ENCODE results near the gene KIAA0753. TPM values are rescaled to one million over a fixed set of nuclear protein-coding genes. Genes with fewer than 3 reads are reported as not detected.
"Not testable (repeated sequence)": the region's sequence is repeated elsewhere in the genome, so short reads cannot be mapped to it uniquely, and the experiment has no call there.

KIAA0753 gene
- total and polyA plus RNA-seq, 2 of the 8 experiments (the other 6 are each of a cell fraction or from before 2014, with no cell fraction given) = 5.0 to 27.1 TPM

DNA sequence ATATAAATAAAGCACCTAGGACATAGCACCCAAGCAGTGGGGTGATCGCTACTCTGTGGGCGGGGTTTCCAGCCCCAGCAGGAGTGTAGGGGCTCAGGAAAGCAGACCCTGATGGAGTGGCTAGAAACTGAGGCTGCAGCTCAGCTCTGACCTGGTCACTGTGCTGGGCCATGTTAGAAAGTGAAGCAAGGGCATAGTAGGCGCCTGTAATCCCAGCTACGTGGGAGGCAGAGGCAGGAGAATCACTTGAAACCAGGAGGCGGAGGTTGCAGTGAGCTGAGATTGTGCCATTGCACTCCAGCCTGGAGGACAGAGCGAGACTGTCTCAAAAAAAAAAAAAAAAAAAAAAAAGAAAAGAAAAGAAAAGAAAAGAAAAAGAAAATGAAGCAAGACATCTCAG, 67.0 kb downstream of the KIAA0753 start:
- H4K5ac ChIP-seq (ENCODE audit: insufficient read length, low read depth, low read length); POLR2A ChIA-PET (ENCODE audit: partially characterized antibody); H4K91ac ChIP-seq (replicated peaks; ENCODE audit: insufficient read length, low read length); H2AK5ac ChIP-seq (ENCODE audit: low read depth, low read length); H2BK5ac ChIP-seq (ENCODE audit: low read depth, low read length); H3K79me1 ChIP-seq (ENCODE audit: low read depth, low read length); H3K27me3 ChIP-seq (replicated peaks in 1 of 4; ENCODE audit: control insufficient read depth in 3 of 4, extremely low read depth in 1 of 4, insufficient read depth in 3 of 4, low read length in 3 of 4); H2BK15ac ChIP-seq (ENCODE audit: low read length); H3K36me3 ChIP-seq (ENCODE audit: control insufficient read depth in 2 of 4, insufficient read depth in 4 of 4, low read length in 3 of 4); H3K9ac ChIP-seq (replicated peaks in 1 of 4; ENCODE audit: extremely low read depth in 1 of 4, low read depth in 3 of 4, low read length in 3 of 4); H3K23me2 ChIP-seq (ENCODE audit: low read depth, low read length); H2BK20ac ChIP-seq (ENCODE audit: low read length); DNase-seq (ENCODE audit: low read depth in 1 of 2, low spot score in 2 of 2); FAIRE-seq; H3K56ac ChIP-seq (replicated peaks; ENCODE audit: insufficient read length, low read depth, low read length); H3K27ac ChIP-seq (ENCODE audit: low read depth, low read length); H3K79me2 ChIP-seq (ENCODE audit: control insufficient read depth in 1 of 2, insufficient read depth in 2 of 2, low read length in 2 of 2); H2BK12ac ChIP-seq (ENCODE audit: low read depth, low read length); H3K23ac ChIP-seq (ENCODE audit: insufficient read length); H3K4me3 ChIP-seq (ENCODE audit: extremely low read depth in 1 of 4, insufficient read depth in 2 of 4, low read depth in 3 of 4, low read length in 4 of 4); H3K18ac ChIP-seq (ENCODE audit: extremely low read depth, low read length); H3K14ac ChIP-seq (ENCODE audit: insufficient read length); H3K9me3 ChIP-seq (ENCODE audit: insufficient read depth in 2 of 2, low read depth in 1 of 2, low read length in 1 of 2); H4K8ac ChIP-seq (ENCODE audit: extremely low read depth, insufficient read depth, low read length); H3K4ac ChIP-seq (replicated peaks; ENCODE audit: insufficient read length, low read depth, low read length); H2AFZ ChIP-seq (ENCODE audit: low read length); H3K4me2 ChIP-seq (ENCODE audit: insufficient read depth in 1 of 2, low read depth in 2 of 2, low read length in 2 of 2); H4K20me1 ChIP-seq (replicated peaks in 1 of 2; ENCODE audit: control insufficient read depth in 1 of 2, insufficient read depth in 2 of 2, low read length in 2 of 2); H2BK120ac ChIP-seq (replicated peaks; ENCODE audit: low read depth, low read length): not testable (repeated sequence)
- CTCF ChIA-PET (ENCODE audit: partially characterized antibody) = interaction anchor here (1.4 kb wide), 1 partner anchor 76 kb away, joined by 3 read pairs; no protein-coding TSS in a partner anchor
- H3K4me1 ChIP-seq (replicated peaks in 1 of 4; ENCODE audit: control insufficient read depth in 3 of 4, insufficient read depth in 4 of 4, low read length in 3 of 4) = peaks cover 2 to 12% (median 5%) of the 10 kb centered on the region in 4 experiments
- WGBS, 2 experiments (ENCODE audit: extremely low coverage in 1 of 2, insufficient coverage in 1 of 2, insufficient read length in 1 of 2, insufficient replicate concordance in 2 of 2, low coverage in 1 of 2, low lambda C conversion rate in 2 of 2, missing lambda C conversion rate in 1 of 2) = 88% methylated on average over 5 of the region's 6 CpGs; no CpG with 5 or more reads in 1 of the 2 experiments
